Smooth muscle cell (in vitro differentiated cells): ENCODE data around the gene ARRDC2. TPM values are rescaled to one million over a fixed set of nuclear protein-coding genes. Genes with fewer than 3 reads are reported as not detected.

ENCODE experiments used
- DNase-seq: peaks from one replicate; lab custom pipeline; 2025; ENCODE audit not compliant: unreplicated experiment; lab: John Stamatoyannopoulos, UW
- H2AFZ ChIP-seq: fragments of 200-600 bp; sonication (generic); 2 replicates; pipeline ENCODE4 v1.6.0; 2016; ENCODE audit warnings: antibody characterized with exemption, low read depth, mild to moderate bottlenecking
- H3F3A ChIP-seq: fragments of 200-600 bp; sonication (generic); 2 replicates; pipeline ENCODE4 v1.6.0; 2017; ENCODE audit warnings: antibody characterized with exemption, low read depth
- H3K27ac ChIP-seq: fragments of 200-600 bp; sonication (generic); 2 replicates; pipeline ENCODE4 v1.5.1; 2016; ENCODE audit warnings: low read depth, mild to moderate bottlenecking
- H3K27me3 ChIP-seq: fragments of 200-600 bp; sonication (generic); 2 replicates; pipeline ENCODE4 v1.6.1; 2016; ENCODE audit warnings: low read depth, mild to moderate bottlenecking
- H3K36me3 ChIP-seq: fragments of 200-600 bp; sonication (generic); 2 replicates; pipeline ENCODE4 v1.5.1; 2016; ENCODE audit warnings: low read depth
- H3K4me1 ChIP-seq: fragments of 200-600 bp; sonication (generic); 2 replicates; pipeline ENCODE4 v1.5.1; 2016; ENCODE audit warnings: low read depth
- H3K4me2 ChIP-seq: fragments of 200-600 bp; sonication (generic); 2 replicates; pipeline ENCODE4 v1.6.0; 2016; ENCODE audit warnings: mild to moderate bottlenecking
- H3K4me3 ChIP-seq: fragments of 200-600 bp; sonication (generic); 2 replicates; pipeline ENCODE4 v1.5.1; 2016; ENCODE audit warnings: mild to moderate bottlenecking
- H3K79me2 ChIP-seq: fragments of 200-600 bp; sonication (generic); 2 replicates; pipeline ENCODE4 v1.6.0; 2016; ENCODE audit warnings: low read depth, mild to moderate bottlenecking
- H3K9ac ChIP-seq: fragments of 200-600 bp; sonication (generic); 2 replicates; pipeline ENCODE4 v1.6.0; 2016; ENCODE audit warnings: low read depth
- H3K9me3 ChIP-seq: fragments of 200-600 bp; sonication (generic); replicated peaks from 2 replicates; pipeline ENCODE4 v1.5.1; 2016; ENCODE audit warnings: low read depth
- H4K20me1 ChIP-seq: fragments of 200-600 bp; sonication (generic); 2 replicates; pipeline ENCODE4 v1.6.0; 2016; ENCODE audit warnings: low read depth
- CTCF ChIP-seq: fragments of 200-600 bp; sonication (generic); IDR thresholded peaks from 2 replicates; pipeline ENCODE4 v1.5.1; 2017; ENCODE audit warnings: borderline replicate concordance, mild to moderate bottlenecking, antibody characterized with exemption; ENCODE audit not compliant: insufficient read depth, poor library complexity, severe bottlenecking
- WGBS: methylation state at CpG from one replicate; pipeline ENCODE4 v1.1.7; 2016; ENCODE audit warnings: low lambda C conversion rate; 5-methylcytosine and 5-hydroxymethylcytosine counted together
- polyA plus RNA-seq: library from polyadenylated mRNA; unstranded; fragments of >200 nt; fragmentation: Nextera tagmentation; extraction: Ambion mirVana; gene quantifications from 2 replicates; pipeline ENCODE4 v1.2.1, GENCODE V29; 2016
- total RNA-seq: library from RNA; depleted of rRNA; stranded (reverse); fragments of >200 nt; gene quantifications from 2 replicates; pipeline ENCODE4 v1.2.3, GENCODE V29; 2014

The ARRDC2 gene
- total and polyA plus RNA-seq, 2 experiments from 2014 or later: 4.3 to 4.4 TPM

GRCh38 chr19:18008814-18009213 is 844 bp downstream of the ARRDC2 start:
- Histone ChIP-seq H3K9me3 (no peaks in the 10 kb centered on the region), H3K9ac (no peak overlapping the region), H2AFZ (no peak overlapping the region), H3K4me1 (peaks cover 4% of the 10 kb centered on the region), H3K27me3 (no peaks in the 10 kb centered on the region), H3K79me2 (no peaks in the 10 kb centered on the region), H3K4me3 (no peak overlapping the region), H3K4me2 (peak overlapping the region; percentile 88), H3K27ac (no peak overlapping the region), H4K20me1 (no peaks in the 10 kb centered on the region), H3F3A (no peaks in the 10 kb centered on the region), H3K36me3 (no peaks in the 10 kb centered on the region)
- DNase-seq: no peak
- TF ChIP-seq CTCF: no peak
- WGBS: 97% methylated on average over 11 of the region's 11 CpGs

GRCh38 chr19:18009412-18010066 is 1.6 kb downstream of the ARRDC2 start:
- Histone ChIP-seq H3K4me2 (no peak overlapping the region), H3K4me1 (peaks cover 4% of the 10 kb centered on the region), H3K36me3 (no peaks in the 10 kb centered on the region), H4K20me1 (no peaks in the 10 kb centered on the region), H3F3A (no peaks in the 10 kb centered on the region), H3K9me3 (no peaks in the 10 kb centered on the region), H3K4me3 (no peak overlapping the region), H3K27me3 (no peaks in the 10 kb centered on the region), H3K79me2 (no peaks in the 10 kb centered on the region), H3K9ac (no peak overlapping the region), H2AFZ (no peak overlapping the region), H3K27ac (no peak overlapping the region)
- WGBS: 90% methylated on average over 36 of the region's 37 CpGs
- TF ChIP-seq CTCF: no peak
- DNase-seq: no peak

GRCh38 chr19:18010149-18010548 is 2.2 kb downstream of the ARRDC2 start:
- H2AFZ ChIP-seq: no peak overlapping the region
- H3K9me3 ChIP-seq: no peaks in the 10 kb centered on the region
- H3K4me3 ChIP-seq: no peak overlapping the region
- H3K27me3 ChIP-seq: no peaks in the 10 kb centered on the region
- WGBS: 94% methylated on average over 11 of the region's 11 CpGs
- no peaks in the 10 kb centered on the region for H3K36me3 ChIP-seq
- no peaks in the 10 kb centered on the region for H4K20me1 ChIP-seq
- H3K79me2 ChIP-seq: no peaks in the 10 kb centered on the region
- H3K27ac ChIP-seq: no peak overlapping the region
- no peak for DNase-seq
- H3K4me1 ChIP-seq: peaks cover 4% of the 10 kb centered on the region
- H3F3A ChIP-seq: no peaks in the 10 kb centered on the region
- no peak overlapping the region for H3K9ac ChIP-seq
- TF ChIP-seq CTCF: no peak
- H3K4me2 ChIP-seq: no peak overlapping the region
